Endothelial cell of hepatic sinusoid (primary cell): ENCODE measurements around the gene B4GALT3.

Experiments used
- in situ Hi-C: cut with HindIII; loops from 2 replicates; pipeline ENCODE4 v1.10.0; 2017; ENCODE audit warnings: low sequenced_read_pairs

The B4GALT3 gene

DNA sequence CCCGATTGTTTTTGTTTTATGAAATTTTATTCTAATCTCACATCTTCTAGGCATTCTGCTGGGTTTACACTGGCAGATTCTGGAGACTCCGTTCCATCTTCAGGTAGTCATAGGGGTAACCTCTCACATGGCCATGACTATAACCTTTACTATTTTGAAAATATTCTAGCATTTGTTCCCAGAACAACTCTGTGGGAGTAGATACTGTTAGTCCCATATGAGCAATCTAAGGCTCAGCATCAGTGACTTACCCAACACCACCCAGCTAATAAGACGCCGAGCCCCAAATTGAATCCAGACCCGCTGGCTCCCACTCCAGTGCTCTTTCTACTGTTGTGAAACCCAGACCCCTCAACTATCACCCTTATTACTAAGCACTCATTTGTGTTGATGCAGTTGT lies 11.7 kb upstream of the B4GALT3 start:
- in situ Hi-C loops, result no loop called here

DNA sequence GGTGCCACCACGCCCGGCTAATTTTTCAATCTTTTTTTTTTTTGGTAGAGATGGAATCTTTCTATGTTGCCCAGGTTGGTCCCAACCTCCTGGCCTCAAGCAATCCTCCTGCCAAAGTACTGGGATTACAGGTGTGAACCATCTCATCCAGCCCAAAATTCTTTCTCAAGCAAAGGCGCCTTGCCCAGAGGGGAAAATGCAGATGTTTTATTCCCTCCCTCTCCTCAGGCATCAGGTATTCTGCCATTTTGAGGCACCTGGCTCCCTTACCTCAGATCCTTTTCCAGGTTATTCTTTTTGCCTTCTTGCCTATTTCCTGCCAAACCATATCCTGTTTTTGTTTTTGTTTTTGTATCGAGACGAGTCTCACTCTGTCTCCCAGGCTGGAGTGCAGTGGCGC lies 11.1 kb upstream of the B4GALT3 start:
- in situ Hi-C loops, result no loop called here

DNA sequence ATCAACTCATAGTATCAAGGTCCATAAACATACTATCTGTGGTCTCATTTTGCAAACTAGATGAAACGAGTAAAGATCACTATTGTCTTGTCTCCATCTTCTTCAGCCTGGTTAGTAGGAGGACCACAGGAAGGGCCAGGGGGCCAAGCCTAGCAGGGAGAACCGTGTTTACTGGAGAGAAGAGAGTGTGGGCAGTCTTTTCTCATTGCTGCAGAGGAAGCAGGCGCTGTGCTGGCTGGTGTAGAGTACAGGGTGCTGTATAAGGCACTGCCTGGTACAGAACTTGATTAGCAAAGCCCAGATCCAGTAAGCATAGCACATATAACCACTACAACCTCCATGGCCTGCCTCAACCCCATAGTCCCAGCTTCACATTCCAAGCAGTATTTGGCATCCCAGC lies 10.0 kb upstream of the B4GALT3 start:
- in situ Hi-C loops, result no loop called here

DNA sequence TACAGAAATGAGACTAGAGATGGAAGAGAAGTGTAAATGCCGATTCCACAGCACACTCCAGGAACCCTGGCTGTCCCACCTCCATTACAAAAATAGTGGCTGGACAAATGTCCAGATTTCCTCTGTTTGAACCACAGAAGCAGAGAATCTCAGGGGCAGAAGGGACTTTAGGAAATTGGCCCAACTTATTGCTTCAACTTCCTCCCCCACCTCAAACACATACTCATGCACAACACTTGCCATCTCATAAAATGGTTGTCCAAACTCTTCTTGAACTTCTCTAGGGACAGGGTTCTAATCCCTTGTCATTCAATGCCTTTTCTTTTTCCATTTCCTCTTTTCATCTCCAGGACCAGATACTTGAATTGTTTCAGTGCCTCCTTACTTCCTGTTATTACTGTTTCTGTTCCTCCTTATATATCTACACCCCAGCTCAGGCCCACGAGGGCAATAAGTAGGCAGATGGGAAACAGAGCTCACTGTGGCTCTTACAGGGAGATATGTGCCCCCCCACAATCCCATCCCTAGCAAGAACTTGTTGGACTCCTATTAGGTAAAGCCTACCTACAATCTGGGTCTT lies 8.5 kb upstream of the B4GALT3 start:
- in situ Hi-C loops, result no loop called here

DNA sequence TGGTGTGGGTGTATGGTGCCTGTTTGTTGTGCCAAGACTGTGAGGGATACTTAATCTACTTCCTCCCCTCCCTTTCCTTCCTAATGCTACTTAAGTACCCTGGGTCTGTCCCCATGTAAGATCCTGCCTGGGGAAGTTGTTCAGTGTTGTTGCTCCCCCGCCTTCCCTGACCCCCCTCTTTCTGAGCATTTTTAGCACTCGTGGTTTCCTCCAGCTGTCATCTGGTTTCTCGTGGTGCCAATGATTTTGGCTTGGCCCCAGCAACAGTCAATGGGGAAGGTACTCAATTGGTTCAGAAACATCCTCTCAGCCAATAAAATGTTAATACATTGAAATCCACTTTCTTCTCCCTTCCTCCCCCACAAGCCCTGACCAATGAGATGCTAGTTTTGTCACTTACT lies 8.0 kb upstream of the B4GALT3 start:
- in situ Hi-C loops, result no loop called here

GRCh38 chr1:161182214-161182613 lies 4.9 kb upstream of the B4GALT3 start:
- in situ Hi-C loops, result no loop called here

- in situ Hi-C loops, result no loop called here
Observed at GRCh38 chr1:161180639-161181038, 3.3 kb upstream of the B4GALT3 start.

GRCh38 chr1:161179698-161180097 lies 2.4 kb upstream of the B4GALT3 start:
- in situ Hi-C loops, result no loop called here

- in situ Hi-C loops, result no loop called here
Observed at GRCh38 chr1:161177936-161178244, 583 bp upstream of the B4GALT3 start.

DNA sequence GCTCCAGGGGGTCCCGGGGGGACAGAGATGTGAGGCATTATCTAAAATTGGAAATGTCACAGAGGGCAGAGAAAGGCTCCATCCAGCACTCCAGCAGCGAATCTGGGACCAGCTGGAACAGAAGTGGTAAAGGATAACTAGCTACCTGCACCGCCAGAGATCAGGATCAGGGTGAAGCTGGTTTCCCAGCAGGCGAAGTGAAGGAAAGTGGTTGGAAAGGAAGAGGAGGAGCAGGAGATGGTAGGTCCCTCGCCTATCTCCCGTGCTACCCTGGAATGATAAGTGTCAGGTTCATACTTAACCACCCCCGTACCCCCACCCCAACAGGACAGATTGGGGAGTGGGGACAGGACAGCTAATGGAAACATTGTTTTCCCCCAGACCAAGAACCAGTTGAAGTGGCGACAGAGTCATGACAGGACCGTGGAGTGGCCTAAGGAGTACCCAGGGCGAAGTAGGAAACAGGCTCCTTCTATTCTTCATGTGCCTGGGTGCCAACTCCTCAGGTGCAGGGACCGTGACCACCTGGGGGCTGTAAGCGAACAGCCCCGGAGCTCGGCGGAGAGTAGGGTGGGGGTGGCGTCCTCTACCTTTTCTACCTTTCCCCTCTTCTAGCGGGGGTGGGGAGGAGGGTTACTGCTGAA lies 717 bp downstream of the B4GALT3 start:
- in situ Hi-C loops, result no loop called here

DNA sequence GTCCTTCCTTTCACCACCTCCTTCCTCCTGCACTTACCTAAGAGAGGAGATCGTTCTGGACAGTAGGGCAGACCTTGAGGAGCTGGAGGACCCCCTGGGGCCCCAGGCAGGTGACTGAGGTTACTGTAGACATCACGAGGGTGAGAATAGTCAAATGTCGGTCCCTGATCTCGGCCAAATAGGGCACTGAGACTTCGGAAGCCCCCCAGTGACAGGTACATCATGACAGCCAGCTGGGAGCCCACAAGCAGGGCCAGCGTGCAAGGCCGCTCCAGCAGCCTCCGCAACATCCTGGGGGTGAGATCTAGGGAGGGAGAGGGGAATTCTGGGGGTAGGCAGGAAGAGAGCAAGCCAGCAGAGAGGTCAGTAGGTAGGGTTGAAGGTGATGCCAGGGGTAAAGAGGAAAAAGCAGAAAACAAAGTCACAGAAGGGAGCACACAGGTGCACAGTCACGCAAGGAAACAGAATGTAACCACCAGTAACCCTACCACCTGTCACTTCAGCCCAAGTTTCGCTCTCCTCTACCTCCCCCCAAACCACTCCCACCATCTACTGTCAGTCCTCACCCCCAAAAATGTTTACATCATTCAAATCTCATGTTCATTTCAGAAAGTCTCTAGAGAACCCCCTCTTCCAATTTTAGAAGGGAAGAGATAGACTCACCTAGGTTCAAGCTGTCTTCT lies 1.4 kb downstream of the B4GALT3 start:
- in situ Hi-C loops, result no loop called here

DNA sequence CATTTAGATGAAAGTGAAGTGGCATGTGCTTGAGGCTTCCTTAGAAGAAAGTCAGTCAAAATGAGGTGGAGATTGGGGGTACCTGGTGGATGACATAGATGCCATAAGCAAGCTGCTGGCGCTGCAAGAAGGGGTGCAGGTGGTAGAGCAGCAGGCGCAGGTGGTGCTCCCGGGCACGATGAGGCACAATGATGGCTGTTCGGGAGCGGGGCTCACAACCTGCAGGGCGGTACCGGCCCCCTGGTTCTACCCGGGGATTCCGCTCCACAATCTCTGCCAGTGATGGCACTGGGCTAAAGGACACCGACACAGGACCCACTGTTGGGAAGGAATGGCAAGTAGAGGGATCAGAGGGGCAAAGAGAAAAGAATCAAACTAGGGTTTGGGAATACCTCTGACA lies 2.4 kb downstream of the B4GALT3 start:
- in situ Hi-C loops, result no loop called here

DNA sequence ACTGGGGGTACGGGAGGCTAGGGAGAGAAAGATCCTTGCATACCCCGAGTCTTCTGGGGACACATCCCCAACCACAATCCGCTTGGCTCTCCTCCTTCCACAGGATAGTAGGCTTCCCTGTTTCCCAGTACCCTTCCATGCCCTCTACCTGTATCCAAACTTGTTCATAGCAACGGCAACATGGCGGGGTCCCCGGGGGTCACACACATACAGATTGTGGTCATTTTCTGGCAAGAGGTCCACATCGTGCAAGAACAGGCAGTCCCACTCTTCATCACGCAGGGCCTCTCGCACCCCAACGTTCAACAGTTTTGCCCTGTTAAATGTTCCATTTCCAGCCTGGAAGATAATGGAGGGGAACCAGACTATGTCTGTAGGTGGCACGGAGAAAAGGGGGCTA lies 3.6 kb downstream of the B4GALT3 start:
- in situ Hi-C loops, result no loop called here

- in situ Hi-C loops, result no loop called here
Observed at GRCh38 chr1:161172776-161173376, 4.4 kb downstream of the B4GALT3 start.

DNA sequence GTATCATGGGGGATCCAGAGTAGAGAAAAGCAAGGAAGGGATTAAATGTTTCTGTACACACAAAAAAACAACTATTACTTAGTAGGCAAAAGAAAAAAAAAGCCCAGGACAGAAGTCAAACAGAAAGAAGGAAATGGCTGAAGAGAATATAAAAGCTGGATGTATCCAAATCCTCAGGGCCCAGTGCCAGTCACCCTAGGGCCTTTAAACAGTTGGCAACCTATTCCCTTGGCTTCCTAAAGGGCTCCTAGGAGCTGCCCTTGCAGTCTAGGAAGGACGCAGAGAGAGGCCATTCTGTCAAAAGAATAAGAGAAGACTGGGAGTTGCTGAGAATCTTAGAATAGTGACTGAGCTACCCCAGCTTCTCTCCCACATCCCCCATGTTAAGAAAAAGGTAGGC lies 5.0 kb downstream of the B4GALT3 start:
- in situ Hi-C loops, result no loop called here

DNA sequence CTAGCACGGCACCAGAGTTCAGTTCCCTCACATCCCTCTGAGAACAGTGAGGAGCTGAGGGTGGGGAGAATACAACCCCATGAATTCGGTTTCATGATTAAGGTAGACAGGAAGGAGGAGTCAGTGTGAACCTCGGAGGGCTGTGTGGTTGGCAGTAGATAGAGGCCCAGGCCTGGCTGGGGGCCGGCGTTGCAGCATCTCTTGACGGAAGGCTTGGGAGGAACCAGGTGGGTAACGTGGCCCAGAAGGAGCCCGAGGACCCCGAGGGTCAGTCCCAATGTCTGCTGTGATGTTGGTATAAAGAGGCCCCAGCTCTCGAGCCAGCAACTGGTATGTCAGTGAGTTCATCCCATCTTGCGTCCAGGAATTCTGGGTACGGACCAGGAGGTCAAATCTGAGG lies 5.6 kb downstream of the B4GALT3 start:
- in situ Hi-C loops, result no loop called here

DNA sequence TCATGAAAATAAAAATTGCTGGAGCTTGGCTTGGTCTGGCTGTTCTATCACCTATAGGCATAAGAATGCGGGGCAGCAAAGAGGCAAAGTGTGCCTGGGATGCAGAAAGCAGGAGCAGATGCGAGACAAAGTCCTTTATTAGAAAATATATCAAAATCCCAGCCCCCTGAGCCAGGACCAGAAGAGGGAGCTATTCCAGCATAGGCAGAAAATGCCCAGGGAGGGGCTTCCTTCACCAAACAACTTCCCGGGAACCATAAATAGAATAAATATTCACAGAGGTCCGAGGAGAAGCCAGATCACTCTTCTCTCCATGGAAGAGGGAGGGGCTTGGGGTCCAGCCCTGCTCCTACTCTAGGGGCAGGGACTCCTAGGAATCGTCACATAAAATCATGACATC lies 6.1 kb downstream of the B4GALT3 start:
- in situ Hi-C loops, result no loop called here

GRCh38 chr1:161168906-161169305 lies 8.4 kb downstream of the B4GALT3 start:
- in situ Hi-C loops, result no loop called here

- in situ Hi-C loops, result no loop called here
Observed at GRCh38 chr1:161166669-161167548, 10.4 kb downstream of the B4GALT3 start.

DNA sequence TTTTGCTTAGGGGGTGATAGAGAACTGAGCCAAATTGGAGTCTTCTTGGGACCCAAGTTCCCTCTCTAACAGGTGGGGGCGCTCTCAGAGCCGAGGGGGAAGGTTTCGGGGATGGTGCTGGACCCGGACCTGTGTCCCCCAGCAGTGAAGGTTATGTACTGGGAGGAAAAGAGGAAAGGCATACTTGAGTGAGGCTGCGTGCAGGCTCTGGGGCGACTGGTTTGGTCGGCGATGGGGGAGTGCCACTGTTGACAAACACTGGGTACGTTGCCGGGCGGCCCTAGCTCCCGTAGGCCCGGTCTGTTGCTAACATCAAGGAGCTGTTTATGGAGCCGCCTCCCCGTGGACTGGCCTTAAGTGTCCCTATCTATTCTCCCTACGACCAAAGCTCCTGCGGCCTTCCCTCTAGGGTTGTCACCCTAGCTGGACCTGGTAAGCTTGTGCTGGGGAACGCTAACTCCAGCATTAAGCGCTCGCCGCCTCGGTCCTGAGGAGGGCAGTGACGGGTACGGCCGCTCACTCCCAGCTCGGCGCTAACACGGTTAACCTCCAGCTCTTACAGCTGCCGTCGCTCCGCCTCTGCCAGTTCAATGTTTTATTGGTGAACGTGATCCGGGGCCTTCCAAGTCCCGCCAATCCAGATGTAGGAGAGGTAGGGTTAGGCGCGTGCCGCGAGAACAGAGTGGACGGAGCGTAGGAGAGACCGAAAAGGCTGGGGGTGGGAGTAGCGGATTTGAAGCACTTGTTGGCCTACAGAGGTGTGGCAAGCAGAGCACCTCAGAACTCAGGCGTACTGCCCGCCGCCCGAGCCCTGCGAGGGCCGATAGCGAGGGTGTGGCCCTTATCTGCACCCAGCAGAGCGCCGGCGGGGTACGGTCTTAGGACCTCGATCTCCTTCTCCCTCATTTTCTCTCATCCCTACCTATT lies 11.3 kb downstream of the B4GALT3 start, which contains the start of gene PPOX:
PPOX (plus strand) TSS at position 685 of the 927 bp plus-strand sequence. CDS start 422 bp downstream, outside the sequence.
- in situ Hi-C loops, result no loop called here
